HepG2 (cell line): ENCODE measurements around the gene JKAMP. TPM values are rescaled to one million over a fixed set of nuclear protein-coding genes. Genes with fewer than 3 reads are reported as not detected.

ENCODE experiments used
- AGO2 ChIP-seq: fragments of 200-400 bp; formaldehyde crosslinking; optimal IDR thresholded peaks from 2 replicates; pipeline ENCODE3; 2017; ENCODE audit warnings: mild to moderate bottlenecking, low read depth, low read length, moderate library complexity
- BRD4 ChIP-seq: sonication (generic); formaldehyde crosslinking; IDR thresholded peaks from 2 replicates; pipeline ENCODE4 v1.4.0; 2020; ENCODE audit warnings: missing genetic modification reagents
- ERF ChIP-seq: IDR thresholded peaks from 2 replicates; pipeline ENCODE4 v1.6.1; 2018; ENCODE audit warnings: missing biosample characterization, missing genetic modification reagents
- HDAC6 ChIP-seq: fragments of 200-600 bp; sonication (generic); IDR thresholded peaks from 2 replicates; pipeline ENCODE4 v1.7.0; 2017; ENCODE audit warnings: mild to moderate bottlenecking, antibody characterized with exemption, low read length, low read depth
- HOXA9 ChIP-seq: sonication (generic); formaldehyde crosslinking; IDR thresholded peaks from 2 replicates; pipeline ENCODE4 v1.8.1; 2022; ENCODE audit warnings: missing genetic modification reagents, mild to moderate bottlenecking, moderate library complexity, borderline replicate concordance
- KLF9 ChIP-seq: IDR thresholded peaks from 2 replicates; pipeline ENCODE4 v1.6.1; 2016; ENCODE audit warnings: low read depth
- NFIC ChIP-seq: IDR thresholded peaks from 2 replicates; pipeline ENCODE4 v1.6.1; 2012; ENCODE audit warnings: mild to moderate bottlenecking, low read length, inconsistent platforms
- NFYB ChIP-seq: sonication (generic); formaldehyde crosslinking; IDR thresholded peaks from 2 replicates; pipeline ENCODE4 v1.4.0; 2020; ENCODE audit warnings: missing genetic modification reagents
- NR2F2 ChIP-seq: IDR thresholded peaks from 2 replicates; pipeline ENCODE4 v1.6.1; 2012; ENCODE audit warnings: low read depth, inconsistent platforms, borderline replicate concordance
- RXRA ChIP-seq: sonication (generic); formaldehyde crosslinking; IDR thresholded peaks from 2 replicates; pipeline ENCODE4 v1.5.1; 2020; ENCODE audit warnings: missing genetic modification reagents
- SCMH1 ChIP-seq: sonication (generic); formaldehyde crosslinking; IDR thresholded peaks from 2 replicates; pipeline ENCODE4 v1.9.0; 2021; ENCODE audit warnings: missing genetic modification reagents, mild to moderate bottlenecking, borderline replicate concordance
- SIN3A ChIP-seq: IDR thresholded peaks from 2 replicates; pipeline ENCODE4 v1.6.1; 2011; ENCODE audit warnings: low read depth, mild to moderate bottlenecking, control low read depth, low read length, borderline replicate concordance
- SMARCE1 ChIP-seq: fragments of 450-650 bp; IDR thresholded peaks from 2 replicates; pipeline ENCODE4 v1.6.1; 2017; ENCODE audit warnings: borderline replicate concordance
- SOX13 ChIP-seq, 3 experiments: fragments of 450-650 bp in 1 of 3; sonication (generic) in 1 of 3; formaldehyde crosslinking in 1 of 3; IDR thresholded peaks in 2 of 3; conservative IDR thresholded peaks in 1 of 3; 2 replicates each; pipeline versions ENCODE4 v1.5.0 to v1.6.1; 2016 to 2020; ENCODE audit warnings: antibody characterized with exemption in 1 of 3, mild to moderate bottlenecking in 1 of 3, missing compliant biosample characterization in 1 of 3, missing genetic modification reagents in 1 of 3, moderate library complexity in 1 of 3
- SP4 ChIP-seq: sonication (generic); formaldehyde crosslinking; IDR thresholded peaks from 2 replicates; pipeline ENCODE4 v1.8.1; 2023; ENCODE audit warnings: mild to moderate bottlenecking, missing genetic modification reagents
- ZNF24 ChIP-seq: fragments of 450-650 bp; IDR thresholded peaks from 2 replicates; pipeline ENCODE4 v1.6.1; 2017; ENCODE audit warnings: antibody characterized with exemption, mild to moderate bottlenecking
- ZNF343 ChIP-seq: sonication (generic); formaldehyde crosslinking; IDR thresholded peaks from 2 replicates; pipeline ENCODE4 v1.4.0; 2020; ENCODE audit warnings: mild to moderate bottlenecking, missing genetic modification reagents
- ZNF768 ChIP-seq: sonication (generic); formaldehyde crosslinking; IDR thresholded peaks from 2 replicates; pipeline ENCODE4 v1.4.0; 2020; ENCODE audit warnings: missing genetic modification reagents
- ZNF839 ChIP-seq: sonication (generic); formaldehyde crosslinking; IDR thresholded peaks from 2 replicates; pipeline ENCODE4 v1.4.0; 2020; ENCODE audit warnings: missing genetic modification reagents, mild to moderate bottlenecking, borderline replicate concordance
- ZZZ3 ChIP-seq: sonication (generic); formaldehyde crosslinking; IDR thresholded peaks from 2 replicates; pipeline ENCODE4 v1.4.0; 2020; ENCODE audit warnings: missing genetic modification reagents, mild to moderate bottlenecking, borderline replicate concordance
- polyA plus RNA-seq, 8 experiments: library from polyadenylated mRNA; depleted of rRNA in 3 of 8; stranded (reverse) in 7 of 8; unstranded in 1 of 8; fragments of >200 nt; fragmentation: Illumina TruSeq in 4 of 8; extraction: Trizol in 4 of 8; gene quantifications; 2 replicates each; pipeline versions ENCODE4 v1.2.1 to v1.2.3, GENCODE V29; 2011 to 2016; ENCODE audit warnings: low read depth in 4 of 8, missing spikeins in 1 of 8, mixed read lengths in 1 of 8; ENCODE audit not compliant: insufficient read depth in 1 of 8
- total RNA-seq, 5 experiments: library from RNA; depleted of rRNA; stranded (reverse); fragments of >200 nt; fragmentation: Illumina TruSeq; extraction: Trizol; gene quantifications; 2 replicates each; pipeline ENCODE4 v1.2.3, GENCODE V29; 2016; ENCODE audit warnings: low read depth in 1 of 5
- TF ChIP-seq, protein P1 (sequence below): sonication (generic); formaldehyde crosslinking; IDR thresholded peaks from 2 replicates; pipeline ENCODE4 v1.5.0; 2020; ENCODE audit warnings: mild to moderate bottlenecking, missing genetic modification reagents, borderline replicate concordance

Gene JKAMP
- total and polyA plus RNA-seq, 2 of the 13 experiments (the other 11 are each of a cell fraction or from before 2014, with no cell fraction given): 56.4 to 135 TPM

DNA sequence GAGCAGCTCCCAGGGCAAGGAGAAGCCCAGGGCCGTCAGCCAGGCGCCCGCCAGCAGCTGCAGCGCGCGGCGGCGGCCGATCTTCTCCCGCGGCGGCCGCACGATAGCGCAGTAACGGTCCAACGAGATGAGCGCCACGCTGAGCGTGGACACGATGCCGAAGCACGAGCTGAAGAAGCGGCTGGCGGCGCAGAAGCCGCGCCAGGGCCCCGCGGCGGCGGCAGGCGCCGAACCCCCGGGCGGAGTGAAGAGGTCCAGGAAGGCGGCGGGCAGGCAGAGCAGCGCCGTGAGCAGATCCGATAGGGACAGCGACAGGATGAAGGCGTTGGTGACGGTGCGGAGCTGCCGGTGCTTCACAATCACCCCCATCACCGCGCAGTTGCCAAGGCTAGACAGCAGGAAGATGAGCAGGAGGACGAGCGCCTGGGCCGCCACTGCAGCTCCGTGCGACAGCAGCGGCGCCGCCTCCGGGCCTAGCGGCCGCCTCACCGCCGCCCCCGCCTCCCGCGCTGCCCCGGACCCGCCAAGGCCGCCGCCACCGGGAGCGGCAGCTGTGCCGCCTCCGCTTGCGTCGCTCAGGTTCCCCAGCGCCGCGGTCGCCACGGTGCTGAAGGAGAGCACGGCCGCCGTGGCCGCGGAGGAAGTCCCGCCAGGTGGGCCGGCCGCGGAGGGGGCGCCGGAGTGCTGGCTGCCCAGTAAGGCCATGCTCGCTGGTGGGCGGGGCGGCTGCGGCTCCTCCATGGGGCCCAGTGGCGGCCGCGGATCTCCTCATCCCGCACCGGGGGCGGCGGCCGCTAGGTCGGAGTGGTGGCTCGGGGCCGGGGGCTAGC lies 19.6 kb upstream of the JKAMP start (continued):
- TF ChIP-seq ZNF768 (CRISPR knock-in tag) (peak; percentile 51; the same call in 1 of the 2 replicates), SP4 (CRISPR knock-in tag) (no peak), ERF (CRISPR knock-in tag) (no peak), SMARCE1 (no peak), KLF9 (CRISPR knock-in tag) (no peak), ZNF343 (CRISPR knock-in tag) (0 out of 2 replicates have a peak, but pooled peaks have one; percentile 33), SIN3A (no peak; the same call in 1 of the 2 replicates), RXRA (CRISPR knock-in tag) (no peak), ZZZ3 (no peak), BRD4 (no peak), NFYB (CRISPR knock-in tag) (no peak), AGO2 (peak; percentile 11), HDAC6 (no peak), SOX13 (IDR thresholded peaks at IDR 0.05) (no peak), SOX13 (CRISPR knock-in tag; conservative IDR thresholded peaks at IDR 0.05 in 1 of 2, IDR thresholded peaks at IDR 0.05 in 1 of 2) (no peak), NFIC (no peak), ZNF839 (CRISPR knock-in tag) (no peak), ZNF24 (no peak), HOXA9 (no peak), NR2F2 (no peak), SCMH1 (no peak)
- TF ChIP-seq, protein P1, sequence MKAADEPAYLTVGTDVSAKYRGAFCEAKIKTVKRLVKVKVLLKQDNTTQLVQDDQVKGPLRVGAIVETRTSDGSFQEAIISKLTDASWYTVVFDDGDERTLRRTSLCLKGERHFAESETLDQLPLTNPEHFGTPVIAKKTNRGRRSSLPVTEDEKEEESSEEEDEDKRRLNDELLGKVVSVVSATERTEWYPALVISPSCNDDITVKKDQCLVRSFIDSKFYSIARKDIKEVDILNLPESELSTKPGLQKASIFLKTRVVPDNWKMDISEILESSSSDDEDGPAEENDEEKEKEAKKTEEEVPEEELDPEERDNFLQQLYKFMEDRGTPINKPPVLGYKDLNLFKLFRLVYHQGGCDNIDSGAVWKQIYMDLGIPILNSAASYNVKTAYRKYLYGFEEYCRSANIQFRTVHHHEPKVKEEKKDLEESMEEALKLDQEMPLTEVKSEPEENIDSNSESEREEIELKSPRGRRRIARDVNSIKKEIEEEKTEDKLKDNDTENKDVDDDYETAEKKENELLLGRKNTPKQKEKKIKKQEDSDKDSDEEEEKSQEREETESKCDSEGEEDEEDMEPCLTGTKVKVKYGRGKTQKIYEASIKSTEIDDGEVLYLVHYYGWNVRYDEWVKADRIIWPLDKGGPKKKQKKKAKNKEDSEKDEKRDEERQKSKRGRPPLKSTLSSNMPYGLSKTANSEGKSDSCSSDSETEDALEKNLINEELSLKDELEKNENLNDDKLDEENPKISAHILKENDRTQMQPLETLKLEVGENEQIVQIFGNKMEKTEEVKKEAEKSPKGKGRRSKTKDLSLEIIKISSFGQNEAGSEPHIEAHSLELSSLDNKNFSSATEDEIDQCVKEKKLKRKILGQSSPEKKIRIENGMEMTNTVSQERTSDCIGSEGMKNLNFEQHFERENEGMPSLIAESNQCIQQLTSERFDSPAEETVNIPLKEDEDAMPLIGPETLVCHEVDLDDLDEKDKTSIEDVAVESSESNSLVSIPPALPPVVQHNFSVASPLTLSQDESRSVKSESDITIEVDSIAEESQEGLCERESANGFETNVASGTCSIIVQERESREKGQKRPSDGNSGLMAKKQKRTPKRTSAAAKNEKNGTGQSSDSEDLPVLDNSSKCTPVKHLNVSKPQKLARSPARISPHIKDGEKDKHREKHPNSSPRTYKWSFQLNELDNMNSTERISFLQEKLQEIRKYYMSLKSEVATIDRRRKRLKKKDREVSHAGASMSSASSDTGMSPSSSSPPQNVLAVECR: peak; percentile 58; the same call in 1 of the 2 replicates
